Loucy (cell line): ENCODE results near the gene LRRTM1.

Experiments
- CTCF ChIP-seq: fragments of 200-600 bp; sonication (generic); conservative IDR thresholded peaks from 2 replicates; pipeline ENCODE4 v1.5.1; 2014; ENCODE audit warnings: mild to moderate bottlenecking, antibody characterized with exemption, low read length
- EZH2phosphoT487 ChIP-seq: fragments of 200-600 bp; IDR thresholded peaks from 2 replicates; pipeline ENCODE4 v1.6.1; 2018; ENCODE audit warnings: antibody characterized with exemption, mild to moderate bottlenecking, moderate library complexity, borderline replicate concordance

GRCh38 chr2:80300954-80301353 is 3.6 kb downstream of the LRRTM1 start:
- TF ChIP-seq EZH2phosphoT487 (no peak), CTCF (no peak)
